ENCODE results near the gene PLCB3. TPM values are rescaled to one million over a fixed set of nuclear protein-coding genes. Genes with fewer than 3 reads are reported as not detected.
A peak's percentile ranks its signal among the peaks of the same experiment; 100 is the strongest.

The PLCB3 gene
- total RNA-seq, 1 experiment from 2014 or later = 80.2 TPM

- no peak within 1 kb of the TSS for H2AK5ac ChIP-seq (ENCODE audit: insufficient read length, low read length)
- H3K4me1 ChIP-seq (ENCODE audit: insufficient read depth, low read length) = 0 out of 2 replicates have a peak, but pooled peaks cover 3% of the 10 kb centered on the region
- no peak within 1 kb of the TSS for H3K4ac ChIP-seq (ENCODE audit: low read depth, low read length)
- H3K18ac ChIP-seq (ENCODE audit: insufficient read length, low read depth, low read length) = peak within 1 kb of the TSS; percentile 84
- H3K56ac ChIP-seq (ENCODE audit: insufficient read length, low read depth, low read length) = no peak within 1 kb of the TSS
- H3K4me2 ChIP-seq (ENCODE audit: insufficient read depth, insufficient read length, low read length) = peak within 1 kb of the TSS; percentile 94
- H3K9ac ChIP-seq (ENCODE audit: extremely low read depth, insufficient read length, low read length) = peak within 1 kb of the TSS; percentile 33
- H3K27ac Mint-ChIP-seq = peak within 1 kb of the TSS; percentile 54 to 88 (median 87); a peak in 5 of 7 replicates
- no peak within 1 kb of the TSS for H4K5ac ChIP-seq (ENCODE audit: insufficient read length, low read depth, low read length)
- H3K27me3 Mint-ChIP-seq (ENCODE audit: low read depth) = peaks cover 20% of the 10 kb centered on the region
- DNase-seq = peak; percentile 98
- peak within 1 kb of the TSS; percentile 60 for H3K14ac ChIP-seq (ENCODE audit: insufficient read depth, low read length)
- H3K27ac ChIP-seq (ENCODE audit: insufficient read length, low read depth, low read length) = no peak within 1 kb of the TSS
- H3K36me3 Mint-ChIP-seq (ENCODE audit: insufficient read depth in 1 of 3, low read depth in 3 of 3) = peaks cover 2 to 3% (median 3%) of the 10 kb centered on the region in 3 experiments; a peak in 4 of 7 replicates
- H3K4me1 Mint-ChIP-seq = peaks cover 26 to 37% of the 10 kb centered on the region in 2 experiments
- no peak within 1 kb of the TSS for H2AFZ ChIP-seq (ENCODE audit: low read length)
- peaks cover 35% of the 10 kb centered on the region for H3K23me2 ChIP-seq (ENCODE audit: insufficient read length, low read depth, low read length, poor library complexity, severe bottlenecking)
- H2BK15ac ChIP-seq (ENCODE audit: low read depth, low read length) = no peak within 1 kb of the TSS
- H3T11ph ChIP-seq (ENCODE audit: low read length) = no peak within 1 kb of the TSS
- WGBS (ENCODE audit: extremely low coverage, insufficient read length, low lambda C conversion rate) = no CpG with 5 or more reads among the region's 62 CpGs
- H2BK12ac ChIP-seq (ENCODE audit: insufficient read length, low read depth, low read length) = no peak within 1 kb of the TSS
- no peak within 1 kb of the TSS for H2BK120ac ChIP-seq (ENCODE audit: low read depth, low read length, poor library complexity, severe bottlenecking)
- no peaks in the 10 kb centered on the region for H3K9me3 ChIP-seq (ENCODE audit: control insufficient read depth, low read depth, low read length)
- no peaks in the 10 kb centered on the region for H3K79me1 ChIP-seq (ENCODE audit: insufficient read depth, low read depth, low read length, poor library complexity, severe bottlenecking)
- H3K79me2 ChIP-seq (ENCODE audit: insufficient read depth, low read length) = no peaks in the 10 kb centered on the region
- no peak within 1 kb of the TSS for H2BK20ac ChIP-seq (ENCODE audit: low read depth, low read length, poor library complexity, severe bottlenecking)
- H3K9me3 Mint-ChIP-seq = no peaks in the 10 kb centered on the region
- no peak within 1 kb of the TSS for H3K23ac ChIP-seq (ENCODE audit: insufficient read length, low read depth, low read length)
- no peaks in the 10 kb centered on the region for H4K20me1 ChIP-seq (ENCODE audit: control insufficient read depth, insufficient read depth, insufficient read length)
- no peak within 1 kb of the TSS for H2BK5ac ChIP-seq (ENCODE audit: insufficient read length, low read length)
- H3K27me3 ChIP-seq (ENCODE audit: insufficient read depth, low read length) = no peaks in the 10 kb centered on the region; the same call in 1 of the 2 replicates
- TF ChIP-seq, protein P1, sequence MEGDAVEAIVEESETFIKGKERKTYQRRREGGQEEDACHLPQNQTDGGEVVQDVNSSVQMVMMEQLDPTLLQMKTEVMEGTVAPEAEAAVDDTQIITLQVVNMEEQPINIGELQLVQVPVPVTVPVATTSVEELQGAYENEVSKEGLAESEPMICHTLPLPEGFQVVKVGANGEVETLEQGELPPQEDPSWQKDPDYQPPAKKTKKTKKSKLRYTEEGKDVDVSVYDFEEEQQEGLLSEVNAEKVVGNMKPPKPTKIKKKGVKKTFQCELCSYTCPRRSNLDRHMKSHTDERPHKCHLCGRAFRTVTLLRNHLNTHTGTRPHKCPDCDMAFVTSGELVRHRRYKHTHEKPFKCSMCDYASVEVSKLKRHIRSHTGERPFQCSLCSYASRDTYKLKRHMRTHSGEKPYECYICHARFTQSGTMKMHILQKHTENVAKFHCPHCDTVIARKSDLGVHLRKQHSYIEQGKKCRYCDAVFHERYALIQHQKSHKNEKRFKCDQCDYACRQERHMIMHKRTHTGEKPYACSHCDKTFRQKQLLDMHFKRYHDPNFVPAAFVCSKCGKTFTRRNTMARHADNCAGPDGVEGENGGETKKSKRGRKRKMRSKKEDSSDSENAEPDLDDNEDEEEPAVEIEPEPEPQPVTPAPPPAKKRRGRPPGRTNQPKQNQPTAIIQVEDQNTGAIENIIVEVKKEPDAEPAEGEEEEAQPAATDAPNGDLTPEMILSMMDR (conservative IDR thresholded peaks at IDR 0.05) = no peak
- no peak within 1 kb of the TSS for H4K8ac ChIP-seq (replicated peaks; ENCODE audit: insufficient read length, low read depth, low read length)
- no peak within 1 kb of the TSS for H4K91ac ChIP-seq (ENCODE audit: insufficient read length, low read depth, low read length)
- peak within 1 kb of the TSS; percentile 74 to 91 for H3K4me3 Mint-ChIP-seq
Measured at GRCh38 chr11:64230171-64230984, 21.0 kb upstream of the PLCB3 start, which contains the start of gene DNAJC4. DNAJC4 (plus strand) TSS chr11:64230548; CDS start chr11:64230855, 307 bp downstream.

Data from H9 (cell line).